Activated naive CD8-positive, alpha-beta T cell treated with anti-CD3 and anti-CD28 coated beads, Interleukin-2, amount 50 U/mL, for 24 hours (primary cell): ENCODE measurements around the gene TICRR.

ENCODE experiments used
- ATAC-seq: fragments of 150-1000 bp; cut with Tn5 transposase; one replicate; pipeline ENCODE4 v1.10.0; 2021
- DNase-seq: peaks from one replicate; pipeline ENCODE4 v3.0.0; 2021
- H3K27ac Mint-ChIP-seq: one replicate; pipeline ENCODE4 v1.8.0; 2021; ENCODE audit warnings: mild to moderate bottlenecking, mixed read lengths
- H3K27me3 Mint-ChIP-seq: one replicate; pipeline ENCODE4 v1.8.0; 2021; ENCODE audit warnings: mixed read lengths
- H3K36me3 Mint-ChIP-seq: one replicate; pipeline ENCODE4 v1.8.0; 2021; ENCODE audit warnings: low read depth, mixed read lengths
- H3K4me1 Mint-ChIP-seq: one replicate; pipeline ENCODE4 v1.8.0; 2021; ENCODE audit warnings: mixed read lengths
- H3K4me3 Mint-ChIP-seq: one replicate; pipeline ENCODE4 v1.8.0; 2021; ENCODE audit warnings: mild to moderate bottlenecking, moderate library complexity, mixed read lengths
- H3K9me3 Mint-ChIP-seq: one replicate; pipeline ENCODE4 v1.8.0; 2021; ENCODE audit warnings: mixed read lengths

Gene TICRR

DNA sequence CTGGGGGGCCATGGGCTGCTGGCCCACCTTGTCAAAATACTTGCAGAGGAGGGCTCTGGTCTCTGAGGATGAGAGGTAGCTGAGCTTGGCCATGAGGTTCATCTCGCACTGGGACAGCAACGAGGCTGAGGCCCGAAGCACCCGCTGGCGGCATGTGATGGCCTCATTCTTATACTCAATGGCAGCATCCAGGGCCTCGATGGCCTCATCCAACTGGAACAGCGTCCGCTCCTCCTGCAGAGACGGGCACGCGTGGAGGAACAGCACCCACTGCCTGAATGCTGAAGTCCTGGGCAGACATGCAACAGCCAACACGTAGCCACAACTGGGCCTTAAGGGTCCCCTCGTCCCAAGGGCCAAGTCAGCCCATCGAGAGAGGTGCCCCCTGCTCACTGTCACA, 55.0 kb downstream of the TICRR start:
- peaks cover 44% of the 10 kb centered on the region for H3K36me3 Mint-ChIP-seq
- no peaks in the 10 kb centered on the region for H3K9me3 Mint-ChIP-seq
- H3K4me3 Mint-ChIP-seq = no peak overlapping the region
- H3K27ac Mint-ChIP-seq = no peak overlapping the region
- DNase-seq = no peak
- H3K27me3 Mint-ChIP-seq = no peaks in the 10 kb centered on the region
- peaks cover 4% of the 10 kb centered on the region for H3K4me1 Mint-ChIP-seq
- no peak for ATAC-seq

DNA sequence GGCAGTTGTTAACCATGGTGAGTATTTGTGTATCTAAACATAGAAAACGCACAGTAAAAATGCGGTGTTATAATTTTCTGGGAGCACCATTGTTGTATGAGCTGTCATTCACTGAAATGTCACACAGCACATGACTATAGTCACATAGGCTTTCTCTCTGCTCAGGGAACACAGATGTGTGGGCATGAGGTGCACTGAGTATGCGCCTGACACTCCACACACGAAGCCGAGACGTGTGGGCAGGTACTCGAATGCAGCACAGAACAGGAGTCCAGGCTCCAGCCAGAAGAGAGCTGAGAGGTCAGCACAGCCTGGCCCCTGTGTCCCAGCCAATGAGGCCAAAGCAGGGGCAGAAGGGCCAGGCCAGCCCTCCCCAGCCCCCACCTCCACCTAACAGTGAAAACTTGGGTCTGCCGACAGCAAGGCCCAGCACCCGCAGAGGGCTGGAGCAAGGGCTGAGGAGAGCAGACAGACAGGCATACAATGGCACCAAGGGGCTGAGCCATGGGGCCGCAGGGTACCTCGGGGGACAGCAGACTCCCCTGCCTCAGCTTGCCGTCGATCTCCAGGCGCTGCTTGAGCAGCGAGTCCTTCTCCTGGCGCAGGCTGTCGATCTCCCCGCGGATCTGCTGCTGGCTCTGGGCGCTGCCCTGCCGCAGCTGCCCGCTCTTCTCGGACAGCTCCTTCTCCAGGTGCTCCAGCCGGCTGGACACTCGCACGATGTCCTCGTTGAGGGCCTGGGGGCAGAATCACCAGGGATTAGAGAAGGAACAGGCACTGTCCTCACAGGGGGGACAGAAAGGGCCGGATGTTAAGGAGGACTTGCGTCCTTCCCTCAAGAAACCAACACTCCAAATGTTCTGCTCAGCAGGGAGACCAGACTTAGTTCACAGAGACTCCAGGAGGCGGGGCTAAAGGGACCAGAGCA, 56.0 kb downstream of the TICRR start:
- Mint-ChIP-seq H3K27ac (peak overlapping the region; percentile 34), H3K4me3 (no peak overlapping the region), H3K9me3 (no peaks in the 10 kb centered on the region), H3K36me3 (peaks cover 36% of the 10 kb centered on the region), H3K4me1 (peaks cover 4% of the 10 kb centered on the region), H3K27me3 (no peaks in the 10 kb centered on the region)
- ATAC-seq (peak; percentile 22), DNase-seq (no peak)

GRCh38 chr15:89631902-89632264, 56.6 kb downstream of the TICRR start:
- H3K9me3 Mint-ChIP-seq = no peaks in the 10 kb centered on the region
- no peak overlapping the region for H3K4me3 Mint-ChIP-seq
- H3K27me3 Mint-ChIP-seq = no peaks in the 10 kb centered on the region
- H3K4me1 Mint-ChIP-seq = peaks cover 4% of the 10 kb centered on the region
- no peak for DNase-seq
- H3K27ac Mint-ChIP-seq = no peak overlapping the region
- peaks cover 34% of the 10 kb centered on the region for H3K36me3 Mint-ChIP-seq
- no peak for ATAC-seq

GRCh38 chr15:89632563-89633430, 57.5 kb downstream of the TICRR start:
- peaks cover 4% of the 10 kb centered on the region for H3K4me1 Mint-ChIP-seq
- no peaks in the 10 kb centered on the region for H3K9me3 Mint-ChIP-seq
- no peak overlapping the region for H3K4me3 Mint-ChIP-seq
- no peak overlapping the region for H3K27ac Mint-ChIP-seq
- DNase-seq (no peak), ATAC-seq (no peak)
- no peaks in the 10 kb centered on the region for H3K27me3 Mint-ChIP-seq
- peaks cover 29% of the 10 kb centered on the region for H3K36me3 Mint-ChIP-seq

- Mint-ChIP-seq H3K27ac (no peak overlapping the region), H3K36me3 (peaks cover 25% of the 10 kb centered on the region), H3K4me1 (peaks cover 4% of the 10 kb centered on the region), H3K27me3 (no peaks in the 10 kb centered on the region), H3K9me3 (no peaks in the 10 kb centered on the region), H3K4me3 (no peak overlapping the region)
- ATAC-seq = no peak
- no peak for DNase-seq
Observed at GRCh38 chr15:89633585-89633984, 58.3 kb downstream of the TICRR start.

- peaks cover 4% of the 10 kb centered on the region for H3K36me3 Mint-ChIP-seq
- no peaks in the 10 kb centered on the region for H3K4me1 Mint-ChIP-seq
- no peak overlapping the region for H3K27ac Mint-ChIP-seq
- H3K27me3 Mint-ChIP-seq = peaks cover 1% of the 10 kb centered on the region
- ATAC-seq = no peak
- H3K4me3 Mint-ChIP-seq = no peak overlapping the region
- H3K9me3 Mint-ChIP-seq = no peaks in the 10 kb centered on the region
- DNase-seq = no peak
Observed at GRCh38 chr15:89640245-89640644, 65.0 kb downstream of the TICRR start.

DNA sequence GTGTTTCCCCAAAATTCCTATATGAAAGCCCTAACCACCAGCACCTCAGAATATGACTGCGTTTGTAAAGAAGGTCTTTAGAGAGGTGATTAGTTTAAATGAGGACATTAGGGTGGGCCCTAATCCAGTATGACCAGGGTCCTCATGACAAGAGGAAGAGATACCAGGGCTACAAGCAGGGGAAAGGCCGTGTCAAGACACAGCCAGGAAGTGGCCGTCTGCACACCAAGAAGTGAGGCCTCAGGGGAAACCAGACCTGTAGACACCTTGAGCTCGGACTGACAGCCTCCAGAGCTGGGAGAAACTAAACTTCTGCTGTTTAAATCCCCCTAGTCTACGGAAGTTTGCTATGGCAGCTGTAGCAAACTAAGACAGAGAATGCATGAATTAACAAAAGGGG, 65.8 kb downstream of the TICRR start:
- DNase-seq (no peak), ATAC-seq (no peak)
- Mint-ChIP-seq H3K36me3 (peaks cover 2% of the 10 kb centered on the region), H3K4me1 (no peaks in the 10 kb centered on the region), H3K27ac (no peak overlapping the region), H3K27me3 (peaks cover 1% of the 10 kb centered on the region), H3K4me3 (no peak overlapping the region), H3K9me3 (no peaks in the 10 kb centered on the region)

DNA sequence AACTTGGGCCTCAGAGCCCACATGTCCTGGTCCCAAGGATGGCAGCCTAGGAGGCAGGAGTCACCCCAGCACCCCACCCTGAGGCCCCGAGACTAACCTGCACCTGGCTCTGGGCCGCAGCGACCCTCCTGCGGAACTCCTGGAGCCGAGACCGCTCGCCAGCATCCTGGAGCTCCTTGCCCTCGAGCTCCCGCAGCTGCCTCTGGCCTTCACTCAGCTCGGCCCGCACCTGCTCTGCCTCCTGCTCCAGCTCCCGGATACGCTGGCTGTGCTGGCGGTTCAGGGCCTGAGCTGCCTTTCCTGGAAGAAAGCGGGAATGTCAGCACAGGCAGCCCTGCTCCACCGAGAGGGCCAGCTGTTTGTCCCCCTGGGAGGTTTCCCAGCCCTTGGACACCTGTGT, 66.8 kb downstream of the TICRR start:
- Mint-ChIP-seq H3K27ac (no peak overlapping the region), H3K9me3 (no peaks in the 10 kb centered on the region), H3K4me1 (no peaks in the 10 kb centered on the region), H3K27me3 (peaks cover 3% of the 10 kb centered on the region), H3K4me3 (no peak overlapping the region), H3K36me3 (peaks cover 2% of the 10 kb centered on the region)
- DNase-seq (no peak), ATAC-seq (no peak)

- ATAC-seq (no peak), DNase-seq (no peak)
- no peaks in the 10 kb centered on the region for H3K9me3 Mint-ChIP-seq
- H3K36me3 Mint-ChIP-seq = no peaks in the 10 kb centered on the region
- H3K4me1 Mint-ChIP-seq = no peaks in the 10 kb centered on the region
- H3K27ac Mint-ChIP-seq = no peak overlapping the region
- peaks cover 4% of the 10 kb centered on the region for H3K27me3 Mint-ChIP-seq
- no peak overlapping the region for H3K4me3 Mint-ChIP-seq
Observed at GRCh38 chr15:89645680-89646079, 70.4 kb downstream of the TICRR start.

DNA sequence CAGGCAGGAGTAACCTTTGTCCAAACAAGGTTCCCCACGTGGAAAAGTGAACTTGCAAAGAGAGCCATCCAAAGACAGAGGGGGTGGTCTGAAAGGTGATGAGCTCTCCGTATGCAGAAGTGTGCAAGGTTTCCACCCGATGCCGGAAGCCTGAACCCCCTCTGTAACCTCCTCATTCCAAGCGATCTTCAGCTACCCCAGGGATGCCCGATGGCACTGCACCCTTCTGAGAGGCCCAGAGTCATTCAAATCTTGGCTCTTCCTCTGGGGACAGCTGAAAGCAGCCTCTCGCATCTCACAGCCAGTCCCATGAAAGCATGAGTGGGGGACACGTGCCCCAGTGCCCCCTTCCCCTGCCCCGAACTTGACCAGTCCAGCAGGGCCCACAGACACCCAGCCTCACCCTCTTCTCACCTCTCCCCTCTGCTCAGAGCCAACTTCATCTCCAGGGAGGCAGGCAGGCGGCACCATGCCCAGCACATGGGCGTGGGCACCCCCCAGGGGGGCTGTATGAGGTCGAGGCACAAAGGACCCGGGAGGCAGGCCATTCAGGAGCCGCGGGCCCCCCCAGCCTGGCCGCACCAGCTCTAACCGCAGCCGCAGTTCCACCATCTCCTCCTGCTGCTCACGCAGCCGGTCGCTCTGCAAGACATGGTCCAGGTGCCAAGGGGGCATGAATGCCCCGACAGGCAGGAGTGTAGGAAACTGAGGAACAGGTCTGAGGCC, 71.3 kb downstream of the TICRR start:
- H3K36me3 Mint-ChIP-seq = no peaks in the 10 kb centered on the region
- peak; percentile 4 for ATAC-seq
- H3K4me1 Mint-ChIP-seq = no peaks in the 10 kb centered on the region
- H3K9me3 Mint-ChIP-seq = no peaks in the 10 kb centered on the region
- H3K4me3 Mint-ChIP-seq = no peak overlapping the region
- H3K27me3 Mint-ChIP-seq = peaks cover 4% of the 10 kb centered on the region
- H3K27ac Mint-ChIP-seq = no peak overlapping the region
- DNase-seq = no peak

DNA sequence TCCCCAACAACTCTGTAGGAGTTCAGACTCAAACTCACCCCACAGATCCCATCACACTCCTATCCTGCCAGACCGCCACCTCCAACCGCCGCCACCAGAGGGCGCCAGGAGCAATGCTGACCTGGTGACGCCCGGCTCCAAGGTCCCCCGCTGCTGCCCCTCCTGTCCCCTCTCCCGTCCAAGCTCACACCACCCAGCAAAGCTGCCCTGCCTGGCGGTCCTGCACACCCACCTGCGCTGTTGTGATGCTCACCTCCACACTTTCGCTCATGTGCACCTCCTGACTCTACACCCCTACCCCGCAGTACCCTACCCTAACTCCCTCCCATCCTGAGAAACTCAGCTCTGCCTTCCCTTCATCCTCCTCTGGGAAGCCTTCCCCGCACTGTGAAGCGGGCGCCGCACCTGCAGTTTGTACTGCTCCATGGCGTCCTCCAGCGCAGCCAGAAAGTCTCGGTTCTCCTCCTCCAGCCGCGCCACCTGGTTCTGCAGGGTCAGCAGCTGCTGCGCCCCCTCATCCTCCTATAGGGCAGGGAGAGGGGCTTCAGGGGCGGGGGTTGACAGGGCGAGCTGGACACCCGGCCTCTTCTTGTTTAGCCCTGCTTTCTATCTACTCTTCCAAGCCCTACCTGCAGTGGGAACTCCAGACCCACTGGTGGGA, 72.1 kb downstream of the TICRR start:
- ATAC-seq (peak; percentile 75), DNase-seq (peak; percentile 87)
- Mint-ChIP-seq H3K4me1 (no peaks in the 10 kb centered on the region), H3K36me3 (no peaks in the 10 kb centered on the region), H3K27ac (no peak overlapping the region), H3K27me3 (peaks cover 7% of the 10 kb centered on the region), H3K4me3 (no peak overlapping the region), H3K9me3 (no peaks in the 10 kb centered on the region)

DNA sequence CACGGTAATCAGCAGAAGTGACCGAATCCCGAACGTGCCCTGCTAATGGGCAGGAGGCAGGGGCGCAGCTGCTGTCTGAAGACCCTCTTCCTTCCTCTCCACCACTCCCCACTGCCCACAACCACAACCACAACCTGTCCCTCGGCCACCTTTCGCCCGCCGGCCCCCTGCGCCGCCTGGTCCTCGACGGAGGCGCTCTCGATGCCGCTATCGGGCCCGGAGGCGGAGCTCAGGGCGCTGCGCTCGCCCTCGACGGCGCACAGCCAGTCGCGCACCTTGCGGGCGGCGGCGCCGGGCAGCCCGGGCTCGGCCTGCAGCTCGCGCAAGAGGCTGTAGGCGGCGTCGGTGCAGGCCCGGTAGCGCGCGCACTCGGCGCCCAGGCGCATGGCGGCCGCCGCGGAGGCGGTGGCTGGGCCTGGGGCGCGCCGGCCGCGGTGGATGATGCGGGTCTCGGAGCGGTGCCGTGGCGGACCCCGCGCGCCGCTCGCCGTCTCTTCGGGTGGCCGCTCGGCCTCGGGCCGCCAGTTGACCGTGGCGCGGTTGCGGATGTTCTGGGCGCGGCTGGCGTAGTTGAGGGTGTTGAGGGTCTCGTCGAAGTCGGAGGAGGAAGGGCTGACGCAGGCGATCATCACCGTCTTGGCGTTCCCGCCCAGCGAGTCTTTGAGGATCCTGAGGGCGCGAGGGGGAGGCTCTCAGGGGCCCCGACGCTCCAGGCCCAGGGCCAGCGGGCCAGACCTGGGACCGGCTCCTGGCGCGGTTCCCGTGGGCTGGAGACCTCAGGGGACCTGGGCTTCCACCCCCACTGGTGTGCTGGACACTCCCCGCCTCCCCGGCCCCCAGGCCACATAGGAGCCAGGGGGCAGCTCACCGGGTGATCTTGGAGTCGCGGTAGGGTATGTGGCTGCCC, 73.1 kb downstream of the TICRR start:
- no peaks in the 10 kb centered on the region for H3K4me1 Mint-ChIP-seq
- DNase-seq (no peak), ATAC-seq (no peak)
- H3K4me3 Mint-ChIP-seq = no peak overlapping the region
- H3K27ac Mint-ChIP-seq = no peak overlapping the region
- H3K36me3 Mint-ChIP-seq = no peaks in the 10 kb centered on the region
- H3K9me3 Mint-ChIP-seq = no peaks in the 10 kb centered on the region
- H3K27me3 Mint-ChIP-seq = peaks cover 14% of the 10 kb centered on the region

- no peaks in the 10 kb centered on the region for H3K9me3 Mint-ChIP-seq
- H3K27me3 Mint-ChIP-seq = peaks cover 16% of the 10 kb centered on the region
- ATAC-seq = no peak
- H3K36me3 Mint-ChIP-seq = no peaks in the 10 kb centered on the region
- no peaks in the 10 kb centered on the region for H3K4me1 Mint-ChIP-seq
- no peak overlapping the region for H3K27ac Mint-ChIP-seq
- no peak for DNase-seq
- no peak overlapping the region for H3K4me3 Mint-ChIP-seq
Observed at GRCh38 chr15:89649013-89649625, 73.8 kb downstream of the TICRR start.
